Gastrocnemius medialis (tissue), 4 donors: ENCODE data around the gene EP400. TPM values are rescaled to one million over a fixed set of nuclear protein-coding genes. Genes with fewer than 3 reads are reported as not detected.

ENCODE experiments used
- ATAC-seq, 2 donors: fragments of 150-250 bp; one replicate each; pipeline ENCODE4 v1.9.1; 2016
- DNase-seq, 2 donors: peaks; one replicate each; pipeline ENCODE4 v3.0.0-alpha.2; 2019
- H3K27ac ChIP-seq, 4 donors: fragments of 200-600 bp; sonication (generic); 1 replicate in 1 of 4; 2 replicates in 3 of 4; pipeline ENCODE4 v1.5.1; 2016 to 2018; ENCODE audit warnings: mild to moderate bottlenecking in 2 of 4, moderate library complexity in 1 of 4
- H3K27me3 ChIP-seq, 3 donors: fragments of 200-600 bp; sonication (generic) in 2 of 3; 1 replicate in 1 of 3; 2 replicates in 2 of 3; pipeline versions ENCODE4 v1.5.1 to v1.6.0; 2016 to 2019; ENCODE audit warnings: mild to moderate bottlenecking in 1 of 3, moderate library complexity in 1 of 3
- H3K36me3 ChIP-seq, 2 donors: fragments of 200-600 bp; sonication (generic) in 1 of 2; one replicate each; pipeline ENCODE4 v1.5.1; 2017 to 2018
- H3K4me1 ChIP-seq, 2 donors: fragments of 200-600 bp; sonication (generic) in 1 of 2; one replicate each; pipeline ENCODE4 v1.5.1; 2016 to 2017; ENCODE audit warnings: mild to moderate bottlenecking in 2 of 2
- H3K4me3 ChIP-seq, 4 donors: fragments of 200-600 bp; sonication (generic) in 3 of 4; 1 replicate in 1 of 4; 2 replicates in 3 of 4; pipeline ENCODE4 v1.5.1; 2016 to 2019; ENCODE audit warnings: mild to moderate bottlenecking in 2 of 4
- H3K9me3 ChIP-seq, 3 donors: fragments of 200-600 bp; sonication (generic) in 2 of 3; 1 replicate in 1 of 3; 2 replicates in 2 of 3; pipeline ENCODE4 v1.5.1; 2016 to 2019
- POLR2A ChIP-seq, 2 donors: fragments of 450-650 bp; IDR thresholded peaks; one replicate each; pipeline ENCODE4 v1.6.1; 2017; ENCODE audit warnings: antibody characterized with exemption in 2 of 2, mild to moderate bottlenecking in 2 of 2, moderate library complexity in 2 of 2
- in situ Hi-C, 4 donors: fragments of 200-750 bp; cut with MboI; loops; one replicate each; pipeline versions ENCODE4 v1.15.0 to v1.8.0; 2017; ENCODE audit warnings: low sequenced_read_pairs in 4 of 4
- intact Hi-C: fragments of 100-400 bp; cut with DNase I; formaldehyde crosslinking; loops from one replicate; pipeline ENCODE4 v1.15.1; 2023; ENCODE audit warnings: low total_unique reads
- total RNA-seq, 4 donors: library from RNA; depleted of rRNA; stranded (reverse); fragments of >200 nt; gene quantifications; one replicate each; pipeline versions ENCODE4 v1.1.0 to v1.2.3, GENCODE V29; 2016
- TF ChIP-seq, protein P1 (sequence below), 5 experiments: fragments of 450-650 bp in 3 of 5; fragments of 200-600 bp in 2 of 5; sonication (generic) in 2 of 5; IDR thresholded peaks in 4 of 5; conservative IDR thresholded peaks in 1 of 5; 1 replicate in 4 of 5; 2 replicates in 1 of 5; pipeline ENCODE4 v1.5.1; 2016 to 2019; ENCODE audit warnings: antibody characterized with exemption in 5 of 5, mild to moderate bottlenecking in 3 of 5, moderate library complexity in 3 of 5

Gene EP400
- total RNA-seq, 4 donors from 2014 or later: 11.9 to 17.4 (median 15.0) TPM

DNA sequence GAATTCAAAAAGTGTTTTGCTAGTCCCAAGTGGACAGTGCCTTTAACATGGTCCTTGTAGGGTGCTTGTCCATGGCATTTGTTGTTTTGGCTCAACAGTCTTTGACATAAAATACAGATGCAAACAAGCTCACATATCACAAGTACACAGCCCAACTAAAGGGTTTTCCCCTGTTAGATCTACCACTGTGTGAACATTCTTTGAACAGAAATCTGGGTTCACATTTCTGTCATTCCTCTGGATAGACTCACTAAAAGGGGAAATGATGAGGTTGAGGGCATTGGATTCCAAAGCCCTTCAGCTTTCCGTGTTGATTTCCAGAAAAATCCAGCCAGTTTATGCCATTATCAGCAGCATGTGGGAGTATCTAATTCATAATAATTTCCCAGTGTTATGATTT is 54.1 kb downstream of the EP400 start:
- Histone ChIP-seq H3K4me1 (no peaks in the 10 kb centered on the region), H3K9me3 (no peaks in the 10 kb centered on the region), H3K27me3 (no peaks in the 10 kb centered on the region), H3K36me3 (peaks cover 2 to 33% of the 10 kb centered on the region in 2 donors), H3K4me3 (no peak overlapping the region), H3K27ac (no peak overlapping the region)
- no peak for TF ChIP-seq POLR2A (IDR thresholded peaks at IDR 0.05)
- TF ChIP-seq, protein P1, sequence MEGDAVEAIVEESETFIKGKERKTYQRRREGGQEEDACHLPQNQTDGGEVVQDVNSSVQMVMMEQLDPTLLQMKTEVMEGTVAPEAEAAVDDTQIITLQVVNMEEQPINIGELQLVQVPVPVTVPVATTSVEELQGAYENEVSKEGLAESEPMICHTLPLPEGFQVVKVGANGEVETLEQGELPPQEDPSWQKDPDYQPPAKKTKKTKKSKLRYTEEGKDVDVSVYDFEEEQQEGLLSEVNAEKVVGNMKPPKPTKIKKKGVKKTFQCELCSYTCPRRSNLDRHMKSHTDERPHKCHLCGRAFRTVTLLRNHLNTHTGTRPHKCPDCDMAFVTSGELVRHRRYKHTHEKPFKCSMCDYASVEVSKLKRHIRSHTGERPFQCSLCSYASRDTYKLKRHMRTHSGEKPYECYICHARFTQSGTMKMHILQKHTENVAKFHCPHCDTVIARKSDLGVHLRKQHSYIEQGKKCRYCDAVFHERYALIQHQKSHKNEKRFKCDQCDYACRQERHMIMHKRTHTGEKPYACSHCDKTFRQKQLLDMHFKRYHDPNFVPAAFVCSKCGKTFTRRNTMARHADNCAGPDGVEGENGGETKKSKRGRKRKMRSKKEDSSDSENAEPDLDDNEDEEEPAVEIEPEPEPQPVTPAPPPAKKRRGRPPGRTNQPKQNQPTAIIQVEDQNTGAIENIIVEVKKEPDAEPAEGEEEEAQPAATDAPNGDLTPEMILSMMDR (IDR thresholded peaks at IDR 0.05 in 4 of 5, conservative IDR thresholded peaks at IDR 0.05 in 1 of 5): no peak
- ATAC-seq (no peak), DNase-seq (no peak)
- in situ Hi-C loops: no loop called here
- intact Hi-C loops: loop anchor here (5.0 kb wide), 2 partner anchors 902 to 1087 kb away; no protein-coding TSS in a partner anchor

DNA sequence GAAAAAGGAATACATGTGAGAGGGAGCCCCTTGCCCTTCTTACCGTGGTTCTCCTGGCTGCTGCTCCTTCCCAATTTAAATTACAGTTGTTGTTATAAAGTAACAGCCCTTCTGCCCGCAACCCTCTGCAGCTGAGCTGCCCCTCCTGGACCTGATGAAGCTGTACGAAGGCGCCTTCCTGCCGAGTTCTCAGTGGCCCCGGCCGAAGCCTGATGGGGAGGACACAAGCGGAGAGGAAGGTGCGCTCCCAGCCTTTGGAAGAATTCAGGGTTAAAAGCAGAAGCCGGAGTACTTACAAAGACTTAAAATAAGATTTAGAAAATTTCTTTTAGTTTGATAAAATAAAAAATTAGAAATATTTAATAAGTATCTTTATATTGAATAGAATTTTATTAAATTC is 55.2 kb downstream of the EP400 start:
- H3K27me3 ChIP-seq: no peaks in the 10 kb centered on the region
- intact Hi-C loops (loop anchor here (5.0 kb wide), 2 partner anchors 903 to 1088 kb away; no protein-coding TSS in a partner anchor), in situ Hi-C loops (no loop called here)
- H3K36me3 ChIP-seq: peaks cover 2 to 37% of the 10 kb centered on the region in 2 donors
- ATAC-seq (no peak), DNase-seq (no peak)
- H3K27ac ChIP-seq: no peak overlapping the region
- TF ChIP-seq, protein P1 (IDR thresholded peaks at IDR 0.05 in 4 of 5, conservative IDR thresholded peaks at IDR 0.05 in 1 of 5): no peak
- no peak for TF ChIP-seq POLR2A (IDR thresholded peaks at IDR 0.05)
- no peaks in the 10 kb centered on the region for H3K4me1 ChIP-seq
- H3K9me3 ChIP-seq: no peaks in the 10 kb centered on the region
- H3K4me3 ChIP-seq: no peak overlapping the region

DNA sequence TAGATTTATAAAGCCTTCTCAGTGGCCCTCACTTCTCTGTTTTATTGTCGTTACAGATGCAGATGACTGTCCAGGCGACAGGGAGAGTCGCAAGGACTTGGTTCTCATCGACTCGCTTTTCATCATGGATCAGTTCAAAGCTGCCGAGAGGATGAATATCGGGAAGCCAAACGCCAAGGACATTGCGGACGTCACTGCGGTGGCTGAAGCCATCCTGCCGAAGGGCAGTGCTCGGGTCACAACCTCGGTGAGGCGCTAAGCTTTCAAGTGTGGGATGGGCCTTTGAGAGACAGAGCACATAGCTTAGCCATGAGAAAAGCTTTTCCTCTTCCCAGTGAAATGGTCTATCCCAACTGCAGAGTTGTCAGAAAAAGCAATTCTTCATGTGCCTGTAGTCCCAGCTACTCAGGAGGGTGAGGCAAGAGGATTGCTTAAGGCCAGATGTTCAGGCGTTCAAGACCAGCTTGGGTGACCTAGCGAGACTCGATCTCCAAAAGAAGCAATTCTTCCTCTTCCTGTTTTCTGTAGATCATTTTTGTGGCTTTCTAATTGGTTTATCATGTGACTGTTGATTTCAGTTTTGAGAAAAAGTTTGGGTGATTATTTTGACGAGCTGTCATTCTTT is 56.4 kb downstream of the EP400 start:
- Histone ChIP-seq H3K27me3 (no peaks in the 10 kb centered on the region), H3K4me3 (no peak overlapping the region), H3K9me3 (no peaks in the 10 kb centered on the region), H3K36me3 (peaks cover 2 to 49% of the 10 kb centered on the region in 2 donors), H3K4me1 (no peaks in the 10 kb centered on the region), H3K27ac (no peak overlapping the region)
- in situ Hi-C loops: no loop called here
- intact Hi-C loops: no loop called here
- TF ChIP-seq, protein P1 (IDR thresholded peaks at IDR 0.05 in 4 of 5, conservative IDR thresholded peaks at IDR 0.05 in 1 of 5): no peak
- no peak for TF ChIP-seq POLR2A (IDR thresholded peaks at IDR 0.05)
- ATAC-seq (no peak), DNase-seq (no peak)

DNA sequence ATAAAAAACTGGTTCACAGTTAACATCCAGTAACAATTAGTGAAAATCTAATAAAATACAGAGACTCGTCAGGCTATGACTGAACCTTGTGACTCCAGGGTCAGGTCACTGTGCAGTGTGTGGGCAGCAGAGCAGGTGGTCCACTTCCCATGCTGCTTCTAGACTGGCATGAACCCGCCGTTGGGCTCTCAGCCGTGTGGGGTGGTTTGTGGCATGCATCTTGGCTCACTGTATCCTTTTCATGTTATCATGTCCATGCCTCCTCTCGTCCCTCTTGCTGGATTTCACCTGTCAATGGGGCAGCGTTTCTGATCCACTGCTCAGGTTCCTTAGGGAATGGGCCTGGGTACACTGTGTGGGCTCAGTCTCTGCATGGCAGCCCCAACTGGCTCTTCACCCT is 57.3 kb downstream of the EP400 start:
- DNase-seq: no peak
- TF ChIP-seq, protein P1 (IDR thresholded peaks at IDR 0.05 in 4 of 5, conservative IDR thresholded peaks at IDR 0.05 in 1 of 5): no peak
- TF ChIP-seq POLR2A (IDR thresholded peaks at IDR 0.05): no peak
- Histone ChIP-seq H3K4me1 (no peaks in the 10 kb centered on the region), H3K27me3 (no peaks in the 10 kb centered on the region), H3K9me3 (no peaks in the 10 kb centered on the region), H3K4me3 (no peak overlapping the region), H3K36me3 (peaks cover 2 to 57% of the 10 kb centered on the region in 2 donors), H3K27ac (no peak overlapping the region)
- in situ Hi-C loops: no loop called here
- no peak for ATAC-seq
- intact Hi-C loops: no loop called here
